ENCODE results near the gene HECTD1.

DNA sequence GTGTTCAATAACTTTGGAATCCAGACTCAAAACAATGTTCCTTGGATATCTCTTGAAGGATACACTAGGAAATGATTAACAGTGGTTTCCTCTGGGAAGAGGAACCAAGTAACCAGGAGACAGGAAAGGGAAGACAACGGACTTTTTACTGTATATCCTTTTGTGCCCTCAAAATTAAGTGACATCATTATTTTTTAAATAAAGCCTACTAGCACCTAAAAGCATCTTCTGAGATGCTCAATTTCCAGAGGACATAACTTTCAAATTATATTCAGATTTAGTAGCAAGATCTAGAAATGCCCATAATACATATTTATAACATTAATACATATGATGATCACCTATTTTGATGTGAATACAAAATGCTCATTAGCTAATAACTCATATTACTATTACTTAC is 6.5 kb downstream of the HECTD1 start:
- TF ChIP-seq, protein P1, sequence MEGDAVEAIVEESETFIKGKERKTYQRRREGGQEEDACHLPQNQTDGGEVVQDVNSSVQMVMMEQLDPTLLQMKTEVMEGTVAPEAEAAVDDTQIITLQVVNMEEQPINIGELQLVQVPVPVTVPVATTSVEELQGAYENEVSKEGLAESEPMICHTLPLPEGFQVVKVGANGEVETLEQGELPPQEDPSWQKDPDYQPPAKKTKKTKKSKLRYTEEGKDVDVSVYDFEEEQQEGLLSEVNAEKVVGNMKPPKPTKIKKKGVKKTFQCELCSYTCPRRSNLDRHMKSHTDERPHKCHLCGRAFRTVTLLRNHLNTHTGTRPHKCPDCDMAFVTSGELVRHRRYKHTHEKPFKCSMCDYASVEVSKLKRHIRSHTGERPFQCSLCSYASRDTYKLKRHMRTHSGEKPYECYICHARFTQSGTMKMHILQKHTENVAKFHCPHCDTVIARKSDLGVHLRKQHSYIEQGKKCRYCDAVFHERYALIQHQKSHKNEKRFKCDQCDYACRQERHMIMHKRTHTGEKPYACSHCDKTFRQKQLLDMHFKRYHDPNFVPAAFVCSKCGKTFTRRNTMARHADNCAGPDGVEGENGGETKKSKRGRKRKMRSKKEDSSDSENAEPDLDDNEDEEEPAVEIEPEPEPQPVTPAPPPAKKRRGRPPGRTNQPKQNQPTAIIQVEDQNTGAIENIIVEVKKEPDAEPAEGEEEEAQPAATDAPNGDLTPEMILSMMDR (IDR thresholded peaks at IDR 0.05) = no peak
- no peak for TF ChIP-seq EZH2 (IDR thresholded peaks at IDR 0.05)

Measured in neural progenitor cell (in vitro differentiated cells).